SIG-M5 treated with dmso at 0.1 percent for 504 hours (cell line): ENCODE measurements around the gene EDEM1.
"Not testable (repeated sequence)": the region's sequence is repeated elsewhere in the genome, so short reads cannot be mapped to it uniquely, and the experiment has no call there.

ENCODE experiments used
- DNase-seq: peaks from one replicate; lab custom pipeline; 2025; ENCODE audit not compliant: unreplicated experiment; lab: John Stamatoyannopoulos, UW

The EDEM1 gene

DNA sequence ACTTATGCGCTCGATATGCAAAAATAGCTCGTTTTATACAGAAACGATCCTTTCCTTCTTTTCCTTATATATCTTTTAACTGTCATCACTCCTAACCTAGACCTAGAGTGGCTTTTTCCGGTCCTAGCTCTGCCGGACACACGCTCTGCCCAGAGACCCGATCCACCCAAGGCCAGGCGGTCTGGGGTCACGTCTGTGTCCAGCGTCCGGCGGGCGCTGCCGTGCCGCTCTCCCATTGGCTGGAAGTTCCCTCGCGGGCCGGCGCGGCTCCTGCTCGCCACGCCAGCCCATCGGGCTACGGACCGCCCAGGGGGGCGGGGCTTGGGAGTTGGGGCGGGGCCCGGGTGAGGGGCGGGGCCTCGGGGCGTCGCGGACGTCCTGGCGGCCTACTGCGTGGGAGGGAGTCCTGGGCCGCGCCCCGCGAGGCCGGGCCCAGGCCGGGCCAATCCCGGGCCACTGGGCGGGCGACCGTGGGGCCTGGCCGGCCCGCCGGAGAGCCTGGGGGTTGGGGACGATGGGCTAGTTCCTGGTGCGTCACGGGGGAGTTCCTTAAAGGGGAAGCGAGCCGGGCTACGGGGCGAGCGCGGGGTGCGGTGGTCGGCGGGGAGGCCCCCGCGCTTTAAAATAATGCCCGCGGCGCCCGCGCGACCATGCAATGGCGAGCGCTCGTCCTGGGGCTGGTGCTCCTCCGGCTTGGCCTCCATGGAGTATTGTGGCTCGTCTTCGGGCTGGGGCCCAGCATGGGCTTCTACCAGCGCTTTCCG lies at the start of gene EDEM1:
TSS of gene EDEM1 (plus strand) at position 552 of the 764 bp plus-strand sequence. CDS start at position 651, 99 bp downstream.
- peak; percentile 95 for DNase-seq

DNA sequence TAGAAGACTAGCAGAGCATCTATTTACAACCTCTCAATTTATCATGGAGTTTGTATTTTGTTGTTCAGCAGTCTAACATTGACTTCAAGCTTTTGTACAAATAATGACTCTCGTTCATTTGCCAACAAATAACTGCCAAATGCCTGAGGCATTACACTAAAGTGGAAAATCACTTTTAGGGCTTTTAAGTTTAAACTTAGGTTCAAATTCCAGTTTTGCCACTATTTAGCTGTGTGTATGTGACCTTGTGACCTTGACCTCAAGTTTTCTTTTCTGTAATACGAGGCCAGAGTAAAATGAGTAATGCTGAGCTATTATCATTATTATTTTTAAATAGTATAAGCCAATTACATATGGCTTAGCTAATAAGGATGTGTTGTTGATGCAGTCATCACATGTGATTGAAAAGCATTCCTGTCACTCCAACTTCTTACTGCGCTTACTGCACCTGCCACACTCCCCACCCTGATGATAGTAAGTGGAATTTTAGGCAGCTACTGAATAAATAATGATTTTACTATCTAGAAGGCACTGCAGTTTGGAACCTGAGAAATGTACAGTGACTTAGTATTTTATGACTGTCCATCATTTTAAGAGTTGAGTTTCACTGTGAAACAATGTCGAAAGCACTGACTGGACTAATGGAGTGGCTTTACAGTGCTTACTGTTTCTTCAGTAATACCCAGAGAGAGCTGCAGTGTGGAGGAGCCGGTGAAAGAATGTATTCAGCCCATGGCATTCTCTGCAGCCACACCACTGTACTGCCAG lies 49.1 kb upstream of the EDEM1 start:
- no peak for DNase-seq

DNA sequence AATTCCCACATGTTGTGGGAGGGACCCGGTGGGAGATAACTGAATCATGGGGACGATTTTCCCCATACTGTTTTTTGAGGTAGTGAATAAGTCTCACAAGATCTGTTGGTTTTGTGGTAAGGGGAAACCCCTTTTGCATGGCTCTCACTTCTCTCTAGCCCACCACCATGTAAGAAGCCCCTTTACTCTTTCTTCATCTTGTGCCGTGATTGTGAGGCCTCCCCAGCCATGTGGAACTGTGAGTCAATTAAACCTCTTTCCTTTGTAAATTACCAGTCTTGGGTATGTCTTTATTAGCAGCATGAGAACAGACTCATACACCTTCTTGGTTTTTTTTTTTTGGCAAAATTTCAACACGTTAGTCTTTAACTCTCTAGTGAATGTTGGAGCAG lies 47.3 kb upstream of the EDEM1 start:
- no peak for DNase-seq

GRCh38 chr3:5140839-5141238 lies 46.7 kb upstream of the EDEM1 start:
- no peak for DNase-seq

- no peak for DNase-seq
Measured at GRCh38 chr3:5141760-5142159, 45.7 kb upstream of the EDEM1 start.

DNA sequence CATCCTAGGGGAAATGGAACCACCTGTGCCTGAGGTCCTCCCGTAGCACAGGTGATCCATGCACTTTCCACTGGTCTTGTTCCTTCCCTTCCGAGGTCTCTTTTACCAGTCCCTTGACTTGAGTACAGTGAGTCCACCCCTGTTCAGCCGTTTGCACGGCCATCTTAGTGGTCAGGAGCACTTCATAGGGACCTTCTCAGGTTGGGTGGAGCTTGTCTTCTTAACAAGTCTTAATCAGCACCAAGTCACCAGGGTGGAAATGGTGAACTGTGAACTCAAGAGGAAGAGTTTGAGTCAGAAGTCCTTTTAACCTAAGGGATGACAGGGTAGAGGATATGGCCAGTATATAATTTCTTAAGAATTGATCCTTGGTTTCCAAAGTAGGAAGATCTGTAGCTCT lies 44.0 kb upstream of the EDEM1 start:
- no peak for DNase-seq

- peak; percentile 67 for DNase-seq
Measured at GRCh38 chr3:5144316-5144994, 43.1 kb upstream of the EDEM1 start.

- no peak for DNase-seq
Measured at GRCh38 chr3:5145120-5145519, 42.4 kb upstream of the EDEM1 start.

DNA sequence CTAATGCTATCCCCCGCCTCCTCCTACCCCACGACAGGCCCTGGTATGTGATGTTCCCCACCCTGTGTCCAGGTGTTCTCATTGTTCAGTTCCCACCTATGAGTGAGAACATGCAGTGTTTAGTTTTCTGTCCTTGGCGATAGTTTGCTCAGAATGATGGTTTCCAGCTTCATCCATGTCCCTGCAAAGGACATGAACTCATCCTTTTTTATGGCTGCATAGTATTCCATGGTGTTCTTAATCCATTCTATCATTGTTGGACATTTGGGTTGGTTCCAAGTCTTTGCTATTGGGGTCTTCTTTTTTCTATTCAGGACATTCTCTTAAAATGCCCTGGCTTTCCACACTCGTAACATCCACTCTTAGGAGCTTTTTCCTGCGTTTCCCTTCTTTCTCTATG lies 40.4 kb upstream of the EDEM1 start:
- DNase-seq: not testable (repeated sequence)

- DNase-seq: peak; percentile 83
Measured at GRCh38 chr3:5149306-5149880, 38.1 kb upstream of the EDEM1 start.

GRCh38 chr3:5151586-5151985 lies 35.9 kb upstream of the EDEM1 start:
- no peak for DNase-seq

- DNase-seq: no peak
Measured at GRCh38 chr3:5153074-5153473, 34.4 kb upstream of the EDEM1 start.

DNA sequence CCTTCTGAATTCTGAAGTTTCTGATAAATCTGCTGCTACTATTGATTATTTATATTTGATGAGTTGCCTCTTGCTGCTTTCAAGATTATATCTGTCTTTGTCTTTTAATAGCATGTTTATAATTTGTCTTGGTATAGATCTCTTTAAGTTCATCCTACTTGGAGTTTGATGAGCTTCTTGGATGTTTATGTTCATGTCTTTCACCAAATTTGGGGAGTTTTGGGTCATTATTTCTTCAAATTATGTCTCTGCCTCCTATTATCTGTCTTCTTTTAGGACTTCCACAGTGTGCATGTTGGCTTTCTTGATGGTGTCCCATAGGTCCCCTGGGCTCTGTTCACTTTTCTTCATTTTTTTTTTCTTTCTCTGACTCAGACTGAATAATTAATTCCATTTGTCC lies 32.3 kb upstream of the EDEM1 start:
- no peak for DNase-seq

GRCh38 chr3:5160321-5160720 lies 27.2 kb upstream of the EDEM1 start:
- no peak for DNase-seq

DNA sequence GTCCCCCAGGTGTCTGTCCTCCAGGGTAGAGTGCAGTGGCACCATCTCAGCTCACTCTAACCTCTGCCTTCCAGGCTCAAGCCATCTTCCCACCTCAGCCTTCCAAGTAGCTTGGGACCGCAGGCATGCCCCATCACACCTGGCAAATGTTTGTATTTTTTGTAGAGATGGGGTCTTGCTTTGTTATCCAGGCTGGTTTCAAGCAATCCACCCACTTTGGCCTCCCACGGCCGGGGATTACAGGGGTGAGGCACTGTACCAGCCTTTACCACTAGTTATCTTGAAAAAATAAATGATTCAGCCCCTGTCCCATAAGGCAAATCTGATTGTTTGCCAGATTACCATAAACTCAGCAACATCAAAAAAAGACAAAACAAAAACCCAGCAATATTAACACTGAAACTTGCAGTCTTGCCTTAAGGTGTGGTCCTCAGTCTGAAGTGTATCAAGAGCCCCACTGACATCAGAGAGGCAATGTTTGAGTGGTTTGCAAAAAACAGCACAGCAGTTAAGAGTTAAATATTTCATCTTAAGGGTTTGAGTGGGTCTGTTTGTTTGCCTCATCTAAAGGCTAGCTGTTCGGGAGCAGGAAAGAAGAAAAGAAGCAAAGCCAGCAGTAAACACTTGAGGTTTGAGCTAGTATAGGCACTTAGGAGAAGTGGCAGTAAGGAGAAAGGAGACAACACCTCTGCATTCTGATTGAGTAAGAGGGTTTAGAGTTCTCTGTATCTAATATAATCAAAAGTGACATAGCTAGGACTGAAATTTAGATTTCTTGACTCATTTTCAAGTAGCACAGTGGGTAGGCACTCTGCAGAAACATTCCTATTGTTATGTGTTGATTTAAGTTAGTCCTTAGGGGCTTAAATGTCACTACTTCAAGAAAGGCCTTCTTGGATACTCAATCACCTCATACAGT lies 26.3 kb upstream of the EDEM1 start:
- no peak for DNase-seq

- no peak for DNase-seq
Measured at GRCh38 chr3:5162102-5162501, 25.4 kb upstream of the EDEM1 start.

GRCh38 chr3:5165698-5166097 lies 21.8 kb upstream of the EDEM1 start:
- DNase-seq: no peak

GRCh38 chr3:5166846-5167245 lies 20.7 kb upstream of the EDEM1 start:
- DNase-seq: no peak

- DNase-seq: no peak
Measured at GRCh38 chr3:5168110-5168509, 19.4 kb upstream of the EDEM1 start.

DNA sequence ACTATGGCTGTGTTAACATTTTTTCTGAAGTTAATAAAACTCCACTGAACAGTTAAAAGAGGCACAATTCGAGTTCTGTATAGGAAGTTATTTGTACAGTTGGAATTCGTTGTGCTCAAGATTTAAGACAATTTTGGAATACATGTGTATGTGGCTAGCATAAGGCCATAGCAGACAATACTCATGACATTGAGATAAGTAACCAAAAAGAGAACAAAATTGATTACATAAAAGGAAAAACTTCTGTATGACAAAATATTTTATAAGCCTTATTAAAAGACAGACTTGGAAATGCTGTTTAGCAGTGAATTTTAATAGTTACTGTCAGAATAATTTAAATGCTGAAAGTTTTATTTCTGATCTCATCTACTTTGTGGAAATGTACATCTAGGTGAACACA lies 17.7 kb upstream of the EDEM1 start:
- no peak for DNase-seq

- no peak for DNase-seq
Measured at GRCh38 chr3:5170975-5171374, 16.5 kb upstream of the EDEM1 start.
